Right atrium auricular region (tissue), 2 donors: Measurements from ENCODE around the gene TMEM131L. TPM values are rescaled to one million over a fixed set of nuclear protein-coding genes. Genes with fewer than 3 reads are reported as not detected.
"Not testable (repeated sequence)": the region's sequence is repeated elsewhere in the genome, so short reads cannot be mapped to it uniquely, and the experiment has no call there.

Source experiments
- DNase-seq: peaks from one replicate; pipeline ENCODE4 v3.0.0-alpha.2; 2019; ENCODE audit warnings: low spot score
- H3K27ac ChIP-seq, 2 donors: fragments of 200-600 bp; sonication (generic); 1 replicate in 1 of 2; 2 replicates in 1 of 2; pipeline ENCODE4 v1.5.1; 2016 to 2019
- H3K27me3 ChIP-seq, 2 donors: fragments of 200-600 bp; sonication (generic); one replicate each; pipeline versions ENCODE4 v1.5.1 to v1.6.0; 2017 to 2019
- H3K36me3 ChIP-seq: fragments of 200-600 bp; sonication (generic); one replicate; pipeline ENCODE4 v1.5.1; 2016
- H3K4me1 ChIP-seq, 2 donors: fragments of 200-600 bp; sonication (generic); one replicate each; pipeline versions ENCODE4 v1.5.1 to v1.6.0; 2017 to 2019
- H3K4me3 ChIP-seq, 2 donors: fragments of 200-600 bp; sonication (generic); 1 replicate in 1 of 2; 2 replicates in 1 of 2; pipeline ENCODE4 v1.5.1; 2017 to 2019; ENCODE audit warnings: mild to moderate bottlenecking in 1 of 2, moderate library complexity in 1 of 2
- H3K9me3 ChIP-seq, 2 donors: fragments of 200-600 bp; sonication (generic); one replicate each; pipeline ENCODE4 v1.5.1; 2019
- CTCF ChIP-seq, 2 donors: fragments of 200-600 bp; sonication (generic); IDR thresholded peaks; one replicate each; pipeline ENCODE4 v1.5.1; 2019; ENCODE audit warnings: antibody characterized with exemption in 2 of 2
- total RNA-seq, 2 donors: library from RNA; depleted of rRNA; stranded (reverse); fragments of >200 nt; gene quantifications; one replicate each; pipeline ENCODE4 v1.1.0, GENCODE V29; 2016

Gene TMEM131L
- total RNA-seq, 2 donors from 2014 or later, result 10.9 to 15.4 TPM

GRCh38 chr4:153542834-153543233 lies 76.7 kb downstream of the TMEM131L start:
- peak overlapping the region in 1 of 2 donors; percentile 19 for H3K27ac ChIP-seq
- H3K4me1 ChIP-seq, result peaks cover 0 to 30% of the 10 kb centered on the region in 2 donors
- no peak for DNase-seq

GRCh38 chr4:153543351-153543750 lies 77.2 kb downstream of the TMEM131L start:
- Histone ChIP-seq H3K27ac (peak overlapping the region in 1 of 2 donors; percentile 19), H3K27me3 (no peaks in the 10 kb centered on the region), H3K9me3 (no peaks in the 10 kb centered on the region), H3K4me1 (peaks cover 0 to 30% of the 10 kb centered on the region in 2 donors), H3K4me3 (no peak overlapping the region), H3K36me3 (no peaks in the 10 kb centered on the region)
- no peak for DNase-seq
- TF ChIP-seq CTCF (IDR thresholded peaks at IDR 0.05), result no peak

More at GRCh38 chr4:153542834-153543233, 76.7 kb downstream of the TMEM131L start:
- no peaks in the 10 kb centered on the region for H3K27me3 ChIP-seq
- no peak overlapping the region for H3K4me3 ChIP-seq
- H3K36me3 ChIP-seq, result no peaks in the 10 kb centered on the region
- H3K9me3 ChIP-seq, result no peaks in the 10 kb centered on the region
- TF ChIP-seq CTCF (IDR thresholded peaks at IDR 0.05), result peak in 1 of 2 donors; percentile 36

GRCh38 chr4:153545822-153546221 lies 79.7 kb downstream of the TMEM131L start:
- no peak for DNase-seq
- Histone ChIP-seq H3K4me3 (no peak overlapping the region), H3K27me3 (no peaks in the 10 kb centered on the region), H3K9me3 (no peaks in the 10 kb centered on the region), H3K27ac (no peak overlapping the region), H3K4me1 (peaks cover 0 to 14% of the 10 kb centered on the region in 2 donors), H3K36me3 (no peaks in the 10 kb centered on the region)
- TF ChIP-seq CTCF (IDR thresholded peaks at IDR 0.05), result no peak

GRCh38 chr4:153546280-153546679 lies 80.1 kb downstream of the TMEM131L start:
- H3K4me3 ChIP-seq, result no peak overlapping the region
- TF ChIP-seq CTCF (IDR thresholded peaks at IDR 0.05), result no peak
- H3K36me3 ChIP-seq, result no peaks in the 10 kb centered on the region
- DNase-seq, result no peak
- H3K27me3 ChIP-seq, result no peaks in the 10 kb centered on the region
- peaks cover 0 to 11% of the 10 kb centered on the region in 2 donors for H3K4me1 ChIP-seq
- H3K9me3 ChIP-seq, result no peaks in the 10 kb centered on the region
- no peak overlapping the region for H3K27ac ChIP-seq

GRCh38 chr4:153547520-153547919 lies 81.4 kb downstream of the TMEM131L start:
- no peak for TF ChIP-seq CTCF (IDR thresholded peaks at IDR 0.05)
- Histone ChIP-seq H3K36me3 (no peaks in the 10 kb centered on the region), H3K4me1 (peaks cover 0 to 11% of the 10 kb centered on the region in 2 donors), H3K9me3 (no peaks in the 10 kb centered on the region), H3K27me3 (no peaks in the 10 kb centered on the region), H3K4me3 (no peak overlapping the region), H3K27ac (peak overlapping the region; percentile 12 to 41)
- DNase-seq, result no peak

- H3K36me3 ChIP-seq, H3K4me3 ChIP-seq, H3K27me3 ChIP-seq, DNase-seq, H3K9me3 ChIP-seq: not testable (repeated sequence)
- H3K27ac ChIP-seq, result peak overlapping the region in 1 of 2 donors; percentile 33
- peaks cover 0 to 19% of the 10 kb centered on the region in 2 donors for H3K4me1 ChIP-seq
These were observed 82.7 kb downstream of the TMEM131L start for GRCh38 chr4:153548907-153549306.
